Tibial nerve (tissue), 4 donors: ENCODE measurements around the gene METTL16. TPM values are rescaled to one million over a fixed set of nuclear protein-coding genes. Genes with fewer than 3 reads are reported as not detected.

Experiments
- DNase-seq, 2 donors: peaks; one replicate each; pipeline ENCODE4 v3.0.0-alpha.2; 2019; ENCODE audit warnings: low spot score in 2 of 2
- H3K27ac ChIP-seq, 4 donors: fragments of 200-600 bp; sonication (generic) in 3 of 4; one replicate each; pipeline ENCODE4 v1.5.1; 2017 to 2019; ENCODE audit warnings: mild to moderate bottlenecking in 1 of 4
- H3K27me3 ChIP-seq, 2 donors: fragments of 200-600 bp; sonication (generic) in 1 of 2; one replicate each; pipeline versions ENCODE4 v1.5.1 to v1.6.0; 2017 to 2019
- H3K36me3 ChIP-seq, 3 donors: fragments of 200-600 bp; sonication (generic); one replicate each; pipeline ENCODE4 v1.5.1; 2018 to 2019
- H3K4me1 ChIP-seq, 4 donors: fragments of 200-600 bp; sonication (generic) in 3 of 4; one replicate each; pipeline ENCODE4 v1.5.1; 2017 to 2019
- H3K4me3 ChIP-seq, 4 donors: fragments of 200-600 bp; sonication (generic) in 3 of 4; one replicate each; pipeline ENCODE4 v1.5.1; 2017 to 2019; ENCODE audit warnings: mild to moderate bottlenecking in 1 of 4, moderate library complexity in 1 of 4
- H3K9me3 ChIP-seq, 4 donors: fragments of 200-600 bp; sonication (generic) in 3 of 4; one replicate each; pipeline ENCODE4 v1.5.1; 2017 to 2019
- CTCF ChIP-seq, 5 experiments: fragments of 200-600 bp in 3 of 5; fragments of 450-650 bp in 2 of 5; sonication (generic) in 3 of 5; IDR thresholded peaks; one replicate each; pipeline ENCODE4 v1.5.1; 2016 to 2019; ENCODE audit warnings: antibody characterized with exemption in 5 of 5, mild to moderate bottlenecking in 3 of 5, moderate library complexity in 2 of 5
- EP300 ChIP-seq, 2 donors: sonication (generic); formaldehyde crosslinking; IDR thresholded peaks; one replicate each; pipeline ENCODE4 v1.6.1; 2017; ENCODE audit warnings: antibody characterized with exemption in 2 of 2, mild to moderate bottlenecking in 1 of 2
- POLR2A ChIP-seq, 2 donors: fragments of 450-650 bp; IDR thresholded peaks; one replicate each; pipeline ENCODE4 v1.6.1; 2017; ENCODE audit warnings: antibody characterized with exemption in 2 of 2, mild to moderate bottlenecking in 2 of 2, moderate library complexity in 2 of 2
- WGBS, 2 donors: methylation state at CpG; one replicate each; pipeline ENCODE4 v1.1.5; 2018; 5-methylcytosine and 5-hydroxymethylcytosine counted together
- small RNA-seq: library from RNA; depleted of rRNA; stranded (forward); fragments of <200 nt; gene quantifications from one replicate; pipeline ENCODE3, GENCODE V24; 2016
- total RNA-seq, 4 donors: library from RNA; depleted of rRNA; stranded (reverse); fragments of >200 nt; gene quantifications; one replicate each; pipeline ENCODE4 v1.1.0, GENCODE V29; 2016

METTL16 gene
- total RNA-seq, 4 donors from 2014 or later, result 26.5 to 38.1 (median 33.9) TPM

- Histone ChIP-seq H3K36me3 (peaks cover 0 to 98% (median 0%) of the 10 kb centered on the region in 3 donors), H3K9me3 (no peaks in the 10 kb centered on the region), H3K4me1 (peaks cover 0 to 13% (median 0%) of the 10 kb centered on the region in 4 donors), H3K4me3 (no peak overlapping the region), H3K27ac (no peak overlapping the region), H3K27me3 (no peaks in the 10 kb centered on the region)
- DNase-seq, result no peak
- TF ChIP-seq CTCF (IDR thresholded peaks at IDR 0.05) (no peak), EP300 (IDR thresholded peaks at IDR 0.05) (no peak), POLR2A (IDR thresholded peaks at IDR 0.05) (no peak)
- WGBS, 2 donors, result 72 to 80% methylated on average over 5 of the region's 5 CpGs
Observed at GRCh38 chr17:2369039-2369438, 142.6 kb downstream of the METTL16 start.

- TF ChIP-seq CTCF (IDR thresholded peaks at IDR 0.05) (no peak), EP300 (IDR thresholded peaks at IDR 0.05) (no peak), POLR2A (IDR thresholded peaks at IDR 0.05) (no peak)
- DNase-seq, result no peak
- Histone ChIP-seq H3K4me3 (no peak overlapping the region), H3K4me1 (peaks cover 0 to 20% (median 0%) of the 10 kb centered on the region in 4 donors), H3K36me3 (peaks cover 0 to 98% (median 0%) of the 10 kb centered on the region in 3 donors), H3K27me3 (no peaks in the 10 kb centered on the region), H3K9me3 (no peaks in the 10 kb centered on the region), H3K27ac (no peak overlapping the region)
- 85 to 88% methylated on average over 8 of the region's 8 CpGs for WGBS, 2 donors
Observed at GRCh38 chr17:2368359-2368758, 143.3 kb downstream of the METTL16 start.

GRCh38 chr17:2366747-2367494 lies 144.8 kb downstream of the METTL16 start:
- WGBS, 2 donors, result 74 to 84% methylated on average over 26 of the region's 26 CpGs
- H3K36me3 ChIP-seq, result peaks cover 0 to 96% (median 0%) of the 10 kb centered on the region in 3 donors
- no peak overlapping the region for H3K4me3 ChIP-seq
- H3K4me1 ChIP-seq, result peaks cover 0 to 21% (median 0%) of the 10 kb centered on the region in 4 donors
- H3K27ac ChIP-seq, result no peak overlapping the region
- DNase-seq, result no peak
- H3K9me3 ChIP-seq, result no peaks in the 10 kb centered on the region
- TF ChIP-seq CTCF (IDR thresholded peaks at IDR 0.05) (no peak), POLR2A (IDR thresholded peaks at IDR 0.05) (no peak), EP300 (IDR thresholded peaks at IDR 0.05) (no peak)
- H3K27me3 ChIP-seq, result no peaks in the 10 kb centered on the region

Small RNAs within 50 kb of the gene (small RNA-seq; reads per million reads assigned to genes)
- not detected for gene AC006435.3
- not detected for gene AC006435.4
- not detected for gene AC006435.5

Other genes with a start within 250 kb of the METTL16 start
- 10 to 100 TPM; 29.5 to 86.5 (median 40.1) TPM for gene SMG6, start 208.1 kb downstream of the METTL16 start, total RNA-seq
- gene SRR, start 207.9 kb downstream of the METTL16 start, total RNA-seq, result 10 to 100 TPM in 1 of 4 donors, 1 to 10 TPM in 3; 6.3 to 13.8 (median 7.9) TPM
- 10 to 100 TPM; 19.6 to 35.7 (median 24.3) TPM for gene TSR1, start 175.4 kb downstream of the METTL16 start, total RNA-seq
- 10 to 100 TPM; 31.5 to 93.3 (median 63.7) TPM for gene SGSM2, start 174.4 kb downstream of the METTL16 start, total RNA-seq
- 10 to 100 TPM; 12.6 to 32.8 (median 14.9) TPM for gene MNT, start 110.8 kb downstream of the METTL16 start, total RNA-seq
- 100 to 1,000 TPM; 105 to 185 (median 139) TPM for gene PAFAH1B1, start 81.8 kb upstream of the METTL16 start, total RNA-seq
- 100 to 1,000 TPM in 1 of 4 donors, 10 to 100 TPM in 3; 45.4 to 118 (median 56.1) TPM for gene CLUH, start 199.9 kb upstream of the METTL16 start, total RNA-seq
- under 1 TPM in 1 of 4 donors, not detected in 3; 0.30 TPM for gene CCDC92B, start 237.8 kb upstream of the METTL16 start, total RNA-seq